G401.6 (cell line): ENCODE data around the gene NPIPB6.

ENCODE experiments used
- FAIRE-seq: peaks from 2 replicates; lab custom pipeline; 2012; peaks lifted over from hg19 to GRCh38; lab: Jason Lieb, UNC

The NPIPB6 gene

GRCh38 chr16:28321700-28322411 lies 41.5 kb downstream of the NPIPB6 start:
- no peak for FAIRE-seq

- FAIRE-seq: no peak
Observed at GRCh38 chr16:28320741-28321140, 42.6 kb downstream of the NPIPB6 start.

GRCh38 chr16:28320023-28320561 lies 43.2 kb downstream of the NPIPB6 start:
- FAIRE-seq: no peak

- FAIRE-seq: no peak
Observed at GRCh38 chr16:28319476-28320022, 43.8 kb downstream of the NPIPB6 start.

- no peak for FAIRE-seq
Observed at GRCh38 chr16:28318042-28318744, 45.1 kb downstream of the NPIPB6 start.

- FAIRE-seq: no peak
Observed at GRCh38 chr16:28317040-28317880, 46.0 kb downstream of the NPIPB6 start.

GRCh38 chr16:28316054-28316453 lies 47.3 kb downstream of the NPIPB6 start:
- no peak for FAIRE-seq

GRCh38 chr16:28313587-28313986 lies 49.7 kb downstream of the NPIPB6 start:
- no peak for FAIRE-seq

- FAIRE-seq: no peak
Observed at GRCh38 chr16:28312327-28312726, 51.0 kb downstream of the NPIPB6 start.

- FAIRE-seq: no peak
Observed at GRCh38 chr16:28311913-28312312, 51.4 kb downstream of the NPIPB6 start.

GRCh38 chr16:28311413-28311812 lies 51.9 kb downstream of the NPIPB6 start:
- no peak for FAIRE-seq

- no peak for FAIRE-seq
Observed at GRCh38 chr16:28310796-28311195, 52.5 kb downstream of the NPIPB6 start.

GRCh38 chr16:28309811-28310311 lies 53.4 kb downstream of the NPIPB6 start:
- FAIRE-seq: no peak

GRCh38 chr16:28308794-28309584 lies 54.3 kb downstream of the NPIPB6 start:
- no peak for FAIRE-seq

- no peak for FAIRE-seq
Observed at GRCh38 chr16:28307936-28308335, 55.4 kb downstream of the NPIPB6 start.

GRCh38 chr16:28304214-28304613 lies 59.1 kb downstream of the NPIPB6 start:
- no peak for FAIRE-seq

GRCh38 chr16:28303132-28303531 lies 60.2 kb downstream of the NPIPB6 start:
- no peak for FAIRE-seq

- no peak for FAIRE-seq
Observed at GRCh38 chr16:28301620-28302019, 61.7 kb downstream of the NPIPB6 start.

GRCh38 chr16:28301154-28301553 lies 62.2 kb downstream of the NPIPB6 start:
- FAIRE-seq: no peak

- FAIRE-seq: no peak
Observed at GRCh38 chr16:28300327-28300726, 63.0 kb downstream of the NPIPB6 start.

- FAIRE-seq: no peak
Observed at GRCh38 chr16:28298511-28298878, 64.8 kb downstream of the NPIPB6 start.
